Osteoblast (primary cell): ENCODE data around the gene CDC123. TPM values are rescaled to one million over a fixed set of nuclear protein-coding genes. Genes with fewer than 3 reads are reported as not detected.

ENCODE experiments used
- DNase-seq: peaks from one replicate; pipeline ENCODE4 v3.0.0; 2011; ENCODE audit warnings: low spot score, mixed read lengths; ENCODE audit not compliant: insufficient read length; ENCODE audit errors: missing footprints
- H2AFZ ChIP-seq: 2 replicates; pipeline ENCODE4 v1.6.0; 2011; ENCODE audit warnings: mild to moderate bottlenecking, low read length
- H3K27ac ChIP-seq: 2 replicates; pipeline ENCODE4 v1.5.1; 2011; ENCODE audit warnings: mild to moderate bottlenecking, low read depth, low read length, moderate library complexity
- H3K27me3 ChIP-seq: 2 replicates; pipeline ENCODE4 v1.6.0; 2012; ENCODE audit warnings: mild to moderate bottlenecking, control low read depth, inconsistent platforms, low read length, moderate library complexity; ENCODE audit not compliant: insufficient read depth
- H3K36me3 ChIP-seq: 2 replicates; pipeline ENCODE4 v1.5.1; 2011; ENCODE audit warnings: mild to moderate bottlenecking, low read length, control low read depth, moderate library complexity; ENCODE audit not compliant: insufficient read depth
- H3K4me1 ChIP-seq: 2 replicates; pipeline ENCODE4 v1.5.1; 2011; ENCODE audit warnings: mild to moderate bottlenecking, low read length, control low read depth, moderate library complexity; ENCODE audit not compliant: insufficient read depth
- H3K4me2 ChIP-seq: 2 replicates; pipeline ENCODE4 v1.6.0; 2011; ENCODE audit warnings: mild to moderate bottlenecking, low read length; ENCODE audit not compliant: insufficient read depth
- H3K4me3 ChIP-seq: fragments of 200-600 bp; sonication (generic); 3 replicates; pipeline ENCODE4 v1.5.1; 2012; ENCODE audit warnings: mild to moderate bottlenecking, low read length, inconsistent platforms; ENCODE audit not compliant: insufficient read depth
- H3K79me2 ChIP-seq: 2 replicates; pipeline ENCODE4 v1.6.0; 2012; ENCODE audit warnings: mild to moderate bottlenecking, low read length, control low read depth, inconsistent platforms; ENCODE audit not compliant: insufficient read depth
- H3K9me3 ChIP-seq: 2 replicates; pipeline ENCODE4 v1.5.1; 2011; ENCODE audit warnings: low read depth, low read length, control low read depth
- H4K20me1 ChIP-seq: 2 replicates; pipeline ENCODE4 v1.6.0; 2012; ENCODE audit warnings: mild to moderate bottlenecking, low read length, control low read depth; ENCODE audit not compliant: insufficient read depth
- total RNA-seq: library from RNA; depleted of rRNA; stranded (reverse); fragments of >200 nt; gene quantifications from 2 replicates; pipeline ENCODE4 v1.2.3, GENCODE V29; 2012
- TF ChIP-seq, protein P1 (sequence below): IDR thresholded peaks from 2 replicates; pipeline ENCODE4 v1.5.1; 2011; ENCODE audit warnings: mild to moderate bottlenecking, low read depth, low read length, moderate library complexity; ENCODE audit errors: extremely low read depth

CDC123 gene
- total RNA-seq, 1 donor = 86.9 TPM

DNA sequence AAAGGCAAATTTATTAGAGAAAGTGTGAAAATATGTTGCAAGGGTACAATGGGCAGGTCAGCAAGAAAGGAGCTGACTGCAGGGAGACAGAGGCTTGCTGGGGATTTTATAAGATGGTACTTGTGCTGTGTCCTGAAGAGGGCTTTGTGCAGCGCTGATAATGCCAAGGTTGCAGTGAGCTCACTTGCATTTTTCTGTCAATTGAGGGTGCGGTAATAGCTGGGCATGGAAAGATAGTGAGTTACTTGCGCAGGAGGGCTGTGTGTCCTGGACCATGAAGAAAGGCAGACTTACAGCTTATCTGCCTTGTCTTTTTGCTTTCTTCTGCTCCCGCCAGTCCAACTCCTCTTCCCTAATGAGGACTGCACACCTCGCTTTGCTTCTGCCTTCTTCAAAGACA, 12.5 kb downstream of the CDC123 start:
- H3K4me3 ChIP-seq = no peak overlapping the region
- no peak overlapping the region for H3K4me2 ChIP-seq
- H3K9me3 ChIP-seq = no peaks in the 10 kb centered on the region
- H3K4me1 ChIP-seq = no peaks in the 10 kb centered on the region
- TF ChIP-seq, protein P1, sequence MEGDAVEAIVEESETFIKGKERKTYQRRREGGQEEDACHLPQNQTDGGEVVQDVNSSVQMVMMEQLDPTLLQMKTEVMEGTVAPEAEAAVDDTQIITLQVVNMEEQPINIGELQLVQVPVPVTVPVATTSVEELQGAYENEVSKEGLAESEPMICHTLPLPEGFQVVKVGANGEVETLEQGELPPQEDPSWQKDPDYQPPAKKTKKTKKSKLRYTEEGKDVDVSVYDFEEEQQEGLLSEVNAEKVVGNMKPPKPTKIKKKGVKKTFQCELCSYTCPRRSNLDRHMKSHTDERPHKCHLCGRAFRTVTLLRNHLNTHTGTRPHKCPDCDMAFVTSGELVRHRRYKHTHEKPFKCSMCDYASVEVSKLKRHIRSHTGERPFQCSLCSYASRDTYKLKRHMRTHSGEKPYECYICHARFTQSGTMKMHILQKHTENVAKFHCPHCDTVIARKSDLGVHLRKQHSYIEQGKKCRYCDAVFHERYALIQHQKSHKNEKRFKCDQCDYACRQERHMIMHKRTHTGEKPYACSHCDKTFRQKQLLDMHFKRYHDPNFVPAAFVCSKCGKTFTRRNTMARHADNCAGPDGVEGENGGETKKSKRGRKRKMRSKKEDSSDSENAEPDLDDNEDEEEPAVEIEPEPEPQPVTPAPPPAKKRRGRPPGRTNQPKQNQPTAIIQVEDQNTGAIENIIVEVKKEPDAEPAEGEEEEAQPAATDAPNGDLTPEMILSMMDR = no peak
- no peaks in the 10 kb centered on the region for H3K27me3 ChIP-seq
- peaks cover 50% of the 10 kb centered on the region for H3K79me2 ChIP-seq
- peaks cover 39% of the 10 kb centered on the region for H3K36me3 ChIP-seq
- H4K20me1 ChIP-seq = peaks cover 13% of the 10 kb centered on the region
- no peak overlapping the region for H3K27ac ChIP-seq
- no peak for DNase-seq
- H2AFZ ChIP-seq = no peak overlapping the region

DNA sequence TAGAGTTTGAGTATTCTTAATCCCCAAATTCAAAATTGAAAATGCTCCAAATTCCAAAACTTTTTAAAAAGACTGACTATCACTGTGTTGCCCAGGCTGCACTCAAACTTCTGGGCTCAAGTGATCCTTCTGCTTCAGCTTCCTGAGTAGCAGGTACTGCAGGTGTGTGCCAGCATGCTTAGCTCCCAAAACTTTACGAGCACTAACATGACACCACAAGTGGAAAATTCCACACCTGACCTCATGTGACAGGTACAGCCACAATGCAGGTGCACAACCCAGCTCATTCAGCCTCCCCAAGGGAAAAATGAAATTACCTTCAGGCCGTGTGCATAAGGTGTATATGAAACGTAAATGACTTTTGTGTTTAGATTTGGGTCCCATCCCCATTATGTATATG, 16.5 kb downstream of the CDC123 start:
- Histone ChIP-seq H3K4me3 (no peak overlapping the region), H3K9me3 (no peaks in the 10 kb centered on the region), H4K20me1 (peaks cover 3% of the 10 kb centered on the region), H3K36me3 (peaks cover 46% of the 10 kb centered on the region), H2AFZ (no peak overlapping the region), H3K27ac (no peak overlapping the region), H3K4me1 (peaks cover 6% of the 10 kb centered on the region), H3K27me3 (no peaks in the 10 kb centered on the region), H3K79me2 (peaks cover 21% of the 10 kb centered on the region), H3K4me2 (no peak overlapping the region)
- DNase-seq = no peak
- TF ChIP-seq, protein P1 = no peak

DNA sequence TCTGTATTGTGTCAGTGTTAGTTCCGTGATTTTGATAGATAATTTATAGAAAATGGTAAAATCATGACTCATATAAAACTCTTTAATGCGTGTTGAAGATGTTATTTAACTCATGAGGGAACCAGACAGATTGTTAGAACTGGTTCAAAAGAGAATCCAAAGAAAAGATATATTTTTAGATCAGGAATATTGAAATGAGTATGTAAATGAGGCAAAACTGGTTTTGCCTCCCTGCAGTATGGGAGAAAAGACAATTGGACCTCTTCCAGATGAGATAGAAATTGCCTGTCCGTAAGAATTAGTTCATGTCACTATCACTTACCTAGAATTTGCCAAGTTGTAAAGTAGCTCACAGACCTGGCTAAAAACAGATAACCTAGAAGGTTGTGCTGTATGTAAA, 17.6 kb downstream of the CDC123 start:
- H3K36me3 ChIP-seq = peaks cover 44% of the 10 kb centered on the region

DNA sequence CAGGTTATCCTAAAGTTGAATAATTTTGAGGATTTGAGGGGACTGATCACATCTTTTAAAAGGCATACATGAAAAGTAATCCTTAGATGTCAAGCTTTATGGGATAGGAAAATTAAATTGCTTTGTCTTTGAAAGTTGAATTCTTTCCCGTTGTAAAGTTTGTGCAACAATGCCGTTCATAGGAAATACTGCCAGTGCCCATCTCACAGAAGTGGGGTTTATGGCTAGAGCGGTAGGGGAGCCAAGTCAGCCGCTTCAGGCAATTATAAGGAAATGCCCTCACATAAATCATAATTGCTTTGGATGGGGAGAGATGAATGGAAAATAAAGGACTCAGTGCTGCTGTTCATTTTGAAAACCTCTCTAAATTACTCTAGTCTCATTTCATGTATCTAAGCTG, 18.1 kb downstream of the CDC123 start:
- peaks cover 48% of the 10 kb centered on the region for H3K36me3 ChIP-seq
- peak overlapping the region; percentile 60 for H3K27ac ChIP-seq
- peak overlapping the region; percentile 81 for H3K4me2 ChIP-seq

More for the DNA sequence above, 17.6 kb downstream of the CDC123 start:
- H4K20me1 ChIP-seq = no peaks in the 10 kb centered on the region
- TF ChIP-seq, protein P1 = no peak
- H3K27ac ChIP-seq = peak overlapping the region; percentile 60
- H3K4me2 ChIP-seq = no peak overlapping the region
- H2AFZ ChIP-seq = no peak overlapping the region
- DNase-seq = no peak
- H3K4me1 ChIP-seq = peaks cover 6% of the 10 kb centered on the region
- H3K79me2 ChIP-seq = peaks cover 11% of the 10 kb centered on the region
- H3K9me3 ChIP-seq = no peaks in the 10 kb centered on the region
- no peaks in the 10 kb centered on the region for H3K27me3 ChIP-seq
- H3K4me3 ChIP-seq = no peak overlapping the region

More for the DNA sequence above, 18.1 kb downstream of the CDC123 start:
- Histone ChIP-seq H3K79me2 (peaks cover 7% of the 10 kb centered on the region), H2AFZ (peak overlapping the region; percentile 75), H3K4me1 (peaks cover 6% of the 10 kb centered on the region), H3K4me3 (no peak overlapping the region), H4K20me1 (no peaks in the 10 kb centered on the region), H3K27me3 (no peaks in the 10 kb centered on the region), H3K9me3 (no peaks in the 10 kb centered on the region)
- no peak for DNase-seq
- TF ChIP-seq, protein P1 = no peak
